Dermis blood vessel endothelial cell (primary cell): Measurements from ENCODE around the gene ENOPH1. TPM values are rescaled to one million over a fixed set of nuclear protein-coding genes. Genes with fewer than 3 reads are reported as not detected.
A peak's percentile ranks its signal among the peaks of the same experiment; 100 is the strongest.
"Not testable (repeated sequence)": the region's sequence is repeated elsewhere in the genome, so short reads cannot be mapped to it uniquely, and the experiment has no call there.

Experiments
- DNase-seq: peaks from one replicate; pipeline ENCODE4 v3.0.0; 2010
- total RNA-seq: library from RNA; depleted of rRNA; stranded (reverse); fragments of >200 nt; gene quantifications from 2 replicates; pipeline ENCODE4 v1.2.3, GENCODE V29; 2014

ENOPH1 gene
- total RNA-seq, result 43.6 and 56.7 TPM in 2 replicates

DNA sequence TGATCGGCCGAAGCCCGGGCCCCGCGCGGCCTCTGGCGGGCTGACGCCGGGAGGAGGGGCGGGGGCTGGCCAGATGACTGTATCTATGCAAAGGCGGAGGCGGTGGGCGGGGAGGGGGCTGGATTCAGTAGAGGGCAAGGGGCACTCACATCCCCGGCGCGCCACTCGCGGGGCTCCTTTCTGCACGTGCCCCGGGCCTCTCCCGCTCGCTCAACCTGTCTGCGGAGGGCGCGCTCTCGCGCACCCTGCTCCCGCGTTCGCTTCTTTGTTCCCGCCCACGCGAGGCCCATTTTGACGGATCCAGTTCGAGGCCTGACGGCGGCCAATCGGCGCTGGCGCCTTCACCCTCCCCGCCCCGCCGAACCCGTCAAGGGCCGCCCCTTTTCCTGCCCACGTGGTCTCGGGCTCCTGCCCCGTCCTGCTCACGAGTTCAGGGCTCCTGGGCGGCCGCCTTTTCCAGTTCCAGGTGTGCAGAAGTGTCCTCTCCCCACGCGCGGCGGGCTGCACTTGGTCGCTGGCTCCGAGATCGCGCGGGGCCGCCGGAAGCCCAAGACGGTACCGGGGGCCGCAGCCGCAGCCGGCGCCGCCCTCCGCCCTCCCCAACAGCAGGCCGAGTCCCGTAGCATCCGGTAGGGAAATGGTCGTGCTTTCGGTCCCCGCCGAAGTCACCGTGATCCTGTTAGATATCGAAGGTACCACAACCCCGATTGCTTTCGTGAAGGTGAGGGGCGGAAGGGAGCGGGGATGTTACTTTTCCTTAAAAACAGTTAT, at the start of gene ENOPH1, which contains the start of gene HNRNPDL:
TSS of gene ENOPH1 (plus strand) at position 398 of the 771 bp plus-strand sequence. CDS start at position 638, 240 bp downstream.
TSS of gene HNRNPDL (minus strand) at position 270 of the 771 bp plus-strand sequence. CDS start 772 bp downstream, outside the sequence.
- peak; percentile 97 for DNase-seq

DNA sequence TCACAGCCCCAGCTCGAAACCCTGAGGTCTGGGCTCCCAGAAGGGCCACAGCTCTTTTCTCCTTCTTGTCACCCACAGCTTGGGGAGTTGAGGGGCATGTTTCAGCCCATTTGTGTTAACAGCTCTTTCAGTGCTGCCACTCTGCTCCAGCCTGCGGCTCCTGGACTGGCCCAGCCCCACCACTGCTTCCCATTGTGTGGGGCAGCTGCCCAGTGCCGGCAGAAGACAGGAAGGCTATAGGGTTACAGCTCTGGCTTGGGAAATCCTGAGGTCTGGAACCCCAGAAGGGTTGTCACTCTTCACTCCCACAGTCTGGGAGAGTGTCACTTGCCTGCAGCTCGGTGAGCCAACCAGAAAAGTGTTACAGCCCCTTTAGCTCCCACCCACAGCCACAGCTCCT, 49.6 kb upstream of the ENOPH1 start:
- DNase-seq, result no peak

DNA sequence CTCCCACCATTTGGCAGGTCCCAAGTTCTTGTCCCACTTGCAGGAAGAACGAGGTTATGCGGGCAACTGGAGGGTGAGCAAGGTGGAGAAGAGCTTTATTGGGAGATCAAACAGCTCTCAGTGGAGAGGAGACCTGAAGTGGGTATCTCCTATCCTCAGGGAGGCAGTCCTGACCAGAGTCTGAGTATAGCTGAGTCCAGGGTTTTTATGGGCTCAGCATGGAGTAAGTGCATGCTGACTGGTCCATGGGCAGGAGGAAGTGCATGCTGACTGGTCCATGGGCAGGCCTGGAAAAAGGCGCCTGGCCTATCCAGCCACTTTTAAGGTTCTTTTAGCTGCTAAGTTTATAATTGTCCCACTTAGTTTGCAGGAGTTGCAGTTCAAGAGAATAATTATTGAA, 49.2 kb upstream of the ENOPH1 start:
- no peak for DNase-seq

DNA sequence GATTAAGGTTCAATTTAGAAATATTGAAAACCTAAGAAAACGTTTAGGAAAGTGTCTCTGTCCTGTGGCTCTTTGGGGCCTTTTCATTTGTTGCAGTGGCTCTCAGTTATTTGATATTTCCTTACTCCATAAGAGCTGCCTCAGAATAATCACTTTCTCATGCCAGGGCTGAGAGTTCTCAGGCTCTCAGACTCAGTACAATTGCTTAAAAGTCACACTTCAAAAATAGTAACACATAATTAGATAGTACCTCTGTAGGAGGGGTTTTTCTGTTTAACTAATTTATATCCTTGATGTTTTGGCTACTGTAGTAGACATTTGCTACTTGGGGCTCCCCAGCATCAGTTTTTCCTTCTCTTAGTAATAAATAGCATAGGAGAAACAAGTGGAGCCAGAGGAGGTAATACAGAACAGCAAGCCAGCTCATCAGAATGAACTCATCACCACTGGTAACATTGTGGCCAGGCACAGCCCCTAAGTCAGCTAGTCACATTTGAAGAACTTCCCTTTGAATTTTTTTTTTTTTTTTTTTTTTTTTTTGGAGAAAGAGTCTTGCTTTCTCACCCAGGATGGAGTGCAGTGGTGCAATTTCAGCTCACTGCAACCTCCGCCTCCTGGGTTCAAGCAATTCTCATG, 48.6 kb upstream of the ENOPH1 start:
- DNase-seq, result no peak

DNA sequence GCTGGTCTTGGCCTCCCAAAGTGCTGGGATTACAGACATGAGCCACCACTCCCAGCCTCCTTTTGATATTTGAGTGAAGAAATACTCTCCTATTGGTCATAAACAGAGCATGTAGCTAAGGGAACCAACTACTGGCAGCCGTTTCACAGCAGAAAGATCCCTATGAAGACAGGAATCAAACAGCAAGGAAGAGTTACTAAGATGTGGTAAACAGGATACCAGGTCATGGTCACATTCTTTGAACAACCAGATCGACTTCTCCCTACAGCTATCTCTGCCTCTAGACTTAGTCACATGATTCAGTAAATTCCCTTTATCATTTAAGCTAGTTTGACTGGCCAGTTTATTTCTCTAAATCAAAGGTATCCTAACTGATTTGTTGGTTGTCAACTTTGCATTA, 47.6 kb upstream of the ENOPH1 start:
- DNase-seq, result no peak

DNA sequence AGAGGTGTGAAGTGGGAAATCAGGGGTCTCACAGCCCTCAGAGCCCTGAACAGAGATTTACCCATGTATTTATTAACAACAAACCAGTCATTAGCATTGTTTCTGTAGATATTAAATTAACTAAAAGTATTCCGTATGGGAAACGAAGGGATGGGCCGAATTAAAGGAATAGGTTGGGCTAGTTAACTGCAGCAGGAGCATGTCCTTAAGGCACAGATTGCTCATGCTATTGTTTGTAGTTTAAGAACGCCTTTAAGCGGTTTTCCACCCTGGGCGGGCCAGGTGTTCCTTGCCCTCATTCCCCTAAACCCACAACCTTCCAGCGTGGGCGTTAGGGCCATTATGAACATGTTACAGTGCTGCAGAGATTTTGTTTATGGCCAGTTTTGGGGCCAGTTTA, 44.1 kb upstream of the ENOPH1 start:
- DNase-seq, result not testable (repeated sequence)

DNA sequence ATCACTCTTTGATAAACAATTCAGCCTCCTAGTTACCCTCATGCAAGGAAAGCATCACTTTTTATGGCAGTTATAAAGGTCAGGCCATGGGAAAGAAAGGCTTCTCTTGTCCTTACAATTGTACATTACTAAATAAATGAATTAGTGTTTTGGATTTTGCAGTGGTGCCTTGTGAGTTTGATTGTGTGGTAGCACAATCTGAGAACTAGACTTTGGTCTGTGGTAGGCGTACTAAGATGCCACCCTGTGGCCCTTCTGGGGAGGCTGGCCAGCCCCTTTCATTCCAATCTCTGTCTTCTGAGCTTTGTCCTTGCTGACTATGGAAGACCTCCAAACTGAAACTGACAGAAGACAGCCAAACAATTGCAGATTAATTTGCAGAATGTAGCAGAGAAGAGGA, 42.0 kb upstream of the ENOPH1 start:
- no peak for DNase-seq

DNA sequence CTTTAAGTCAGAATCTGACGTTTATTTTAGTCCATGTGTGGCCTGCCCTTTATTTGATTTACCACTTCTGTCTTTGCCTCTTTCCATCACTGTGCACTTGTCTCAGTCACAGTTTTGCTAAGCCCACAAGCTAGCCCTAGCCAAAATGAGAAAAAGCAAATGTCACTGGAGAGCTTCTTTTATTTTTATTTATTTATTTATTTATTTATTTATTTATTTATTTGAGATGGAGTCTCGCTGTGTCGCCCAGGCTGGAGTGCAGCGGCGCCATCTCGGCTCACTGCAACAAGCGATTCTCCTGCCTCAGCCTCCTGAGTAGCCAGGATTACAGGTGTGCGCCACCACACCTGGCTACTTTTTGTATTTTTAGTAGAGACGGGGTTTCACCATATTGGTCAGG, 40.3 kb upstream of the ENOPH1 start:
- not testable (repeated sequence) for DNase-seq

DNA sequence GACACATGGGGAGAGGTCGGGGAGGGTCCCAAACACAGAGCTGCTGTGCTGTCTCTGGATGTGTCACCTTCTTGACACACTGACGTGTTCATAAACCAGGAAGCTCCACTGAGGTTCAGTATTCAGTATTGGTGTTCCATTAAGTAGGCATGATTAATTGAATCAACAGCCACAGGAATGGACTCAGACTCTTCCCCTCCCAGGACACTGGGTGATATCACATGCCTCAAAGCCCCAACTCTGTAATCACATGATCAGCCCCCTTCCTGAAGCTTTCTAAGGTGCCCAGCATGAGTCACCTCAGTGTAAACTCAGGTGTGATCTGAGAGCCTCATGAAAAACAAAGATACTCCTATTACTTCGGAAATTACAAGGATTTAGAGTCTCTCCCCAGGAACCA, 35.5 kb upstream of the ENOPH1 start:
- DNase-seq, result no peak

DNA sequence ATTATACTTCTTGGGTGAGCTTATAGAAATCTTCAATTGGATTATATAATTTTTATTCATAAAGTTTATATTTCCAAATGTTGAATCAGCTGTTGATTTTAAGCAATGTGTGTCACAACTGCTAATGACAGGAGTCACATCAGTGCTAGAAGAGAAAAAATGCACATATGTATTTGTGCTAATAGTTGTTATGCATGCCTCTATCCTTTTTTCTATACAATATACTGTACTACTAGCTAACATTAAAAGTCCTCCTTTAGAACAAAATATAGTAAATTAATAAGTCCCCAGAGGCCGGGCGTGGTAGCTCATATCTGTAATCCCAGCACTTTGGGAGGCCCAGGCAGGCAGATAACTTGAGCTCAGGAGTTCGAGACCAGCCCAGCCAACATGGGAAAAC, 32.9 kb upstream of the ENOPH1 start:
- DNase-seq, result no peak

DNA sequence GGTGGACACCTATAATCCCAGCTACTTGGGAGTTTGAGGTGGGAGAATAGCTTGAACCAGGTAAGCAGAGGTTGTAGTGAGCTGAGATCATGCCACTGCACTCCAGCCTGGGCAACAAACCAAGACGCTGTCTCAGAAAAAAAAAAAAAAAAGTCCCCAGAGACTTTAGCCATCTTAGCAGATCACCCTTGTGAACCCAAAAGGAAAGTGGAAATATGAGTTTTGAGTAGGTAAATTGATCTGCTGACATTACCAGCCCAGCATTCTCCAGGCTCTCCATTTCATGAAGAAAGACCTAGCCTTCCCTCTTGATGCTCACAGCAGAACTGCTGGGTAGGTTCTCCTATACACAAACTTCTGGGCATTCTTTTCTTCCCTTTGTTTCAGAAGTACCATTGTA, 32.1 kb upstream of the ENOPH1 start:
- DNase-seq, result no peak

DNA sequence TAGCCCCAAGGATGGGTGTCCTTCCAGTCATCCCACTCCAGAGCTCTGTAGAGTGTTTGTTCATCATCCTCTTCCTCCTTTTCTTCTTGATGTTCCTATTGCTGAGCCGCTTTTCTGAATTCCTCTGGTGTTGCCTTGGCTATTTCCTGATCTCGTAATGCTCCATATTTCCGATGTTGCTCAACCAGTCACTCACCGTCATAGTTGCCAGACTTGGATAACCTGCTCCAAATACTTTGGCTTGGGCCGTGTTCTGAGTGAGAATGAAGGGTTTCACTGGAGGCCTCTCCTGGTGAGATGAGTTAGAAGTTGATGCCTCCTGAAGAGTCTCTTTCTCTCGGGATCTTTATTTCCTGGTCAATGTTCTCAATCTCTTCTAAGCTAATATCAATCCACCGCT, 28.8 kb upstream of the ENOPH1 start:
- no peak for DNase-seq

DNA sequence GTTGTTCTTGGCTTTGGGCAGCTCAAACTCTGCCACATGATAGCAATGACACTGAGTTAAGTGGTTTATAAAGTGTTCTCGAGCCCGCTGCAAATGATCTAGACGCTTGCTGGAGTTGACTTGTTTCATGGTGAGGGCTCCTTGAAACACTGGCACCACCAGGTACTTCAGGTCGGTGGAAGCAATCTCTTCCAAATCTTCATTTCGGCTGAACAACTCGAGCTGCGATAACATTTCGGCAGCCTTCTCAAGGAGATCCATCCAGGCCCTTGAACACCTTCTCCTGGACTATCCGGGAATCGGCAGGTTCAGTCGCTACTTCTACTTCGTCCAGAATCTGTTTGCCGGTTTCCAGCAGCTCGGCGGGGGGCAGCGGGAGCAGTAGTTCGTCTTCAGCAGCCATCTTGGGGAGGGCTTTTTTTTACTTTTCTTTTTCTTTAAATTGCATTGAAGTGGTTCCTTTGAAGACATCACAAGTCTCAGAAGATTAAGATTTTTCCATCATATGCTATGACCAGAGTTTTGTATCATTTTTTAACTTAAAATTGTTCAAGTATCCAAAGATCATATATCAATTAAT, 28.1 kb upstream of the ENOPH1 start:
- no peak for DNase-seq

DNA sequence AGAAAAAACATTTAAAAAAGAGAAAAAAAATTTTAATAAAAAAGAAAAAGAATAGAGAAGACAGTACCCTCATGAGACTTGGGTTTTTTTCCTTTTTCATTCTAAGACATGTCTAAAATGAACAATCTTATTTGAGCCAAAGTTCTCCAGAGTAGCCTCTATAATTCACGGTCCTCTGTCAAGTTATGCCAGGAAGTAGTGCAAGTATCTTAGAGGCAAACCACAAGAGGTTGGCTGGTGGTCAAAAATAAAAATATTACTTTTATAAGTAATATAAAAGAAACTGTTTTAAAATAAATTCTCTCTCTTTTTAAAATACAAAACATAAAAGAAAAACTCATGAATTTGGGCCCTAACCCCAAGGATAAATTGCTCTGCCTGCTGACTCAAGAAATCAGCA, 26.7 kb upstream of the ENOPH1 start:
- no peak for DNase-seq

DNA sequence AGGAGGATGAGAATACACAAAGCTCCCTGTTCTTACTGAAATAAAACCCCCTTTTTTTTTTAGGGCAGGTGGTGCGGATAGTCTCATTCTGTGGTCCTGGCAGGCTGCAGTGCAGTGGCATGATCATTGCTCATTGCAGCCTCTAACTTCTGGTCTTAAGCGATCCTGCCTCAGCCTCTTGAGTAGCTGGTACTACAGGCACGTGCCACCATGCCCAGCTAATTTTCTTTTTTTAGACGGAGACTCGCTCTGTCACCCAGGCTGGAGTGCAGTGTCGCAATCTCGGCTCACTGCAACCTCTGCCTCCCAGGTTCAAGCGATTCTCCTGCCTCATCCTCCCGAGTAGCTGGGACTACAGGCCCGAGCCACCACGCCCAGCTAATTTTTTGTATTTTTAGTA, 15.3 kb upstream of the ENOPH1 start:
- not testable (repeated sequence) for DNase-seq

DNA sequence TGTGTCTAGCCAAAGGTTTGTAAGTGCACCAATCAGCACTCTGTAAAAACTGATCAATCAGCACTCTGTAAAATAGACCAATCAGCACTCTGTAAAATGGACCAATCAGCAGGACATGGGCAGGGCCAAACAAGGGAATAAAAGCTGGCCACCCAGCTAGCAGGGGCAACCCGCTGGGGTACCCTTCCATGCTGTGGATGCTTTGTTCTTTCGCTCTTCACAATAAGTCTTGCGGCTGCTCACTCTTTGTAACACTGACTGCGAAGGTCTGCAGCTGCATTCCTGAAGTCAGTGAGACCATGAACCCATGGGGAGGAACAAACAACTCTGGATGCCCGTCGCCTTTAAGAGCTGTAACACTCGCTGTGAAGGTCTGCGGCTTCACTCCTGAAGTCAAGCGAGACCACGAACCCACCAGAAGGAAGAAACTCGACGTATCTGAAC, 14.4 kb upstream of the ENOPH1 start:
- no peak for DNase-seq

DNA sequence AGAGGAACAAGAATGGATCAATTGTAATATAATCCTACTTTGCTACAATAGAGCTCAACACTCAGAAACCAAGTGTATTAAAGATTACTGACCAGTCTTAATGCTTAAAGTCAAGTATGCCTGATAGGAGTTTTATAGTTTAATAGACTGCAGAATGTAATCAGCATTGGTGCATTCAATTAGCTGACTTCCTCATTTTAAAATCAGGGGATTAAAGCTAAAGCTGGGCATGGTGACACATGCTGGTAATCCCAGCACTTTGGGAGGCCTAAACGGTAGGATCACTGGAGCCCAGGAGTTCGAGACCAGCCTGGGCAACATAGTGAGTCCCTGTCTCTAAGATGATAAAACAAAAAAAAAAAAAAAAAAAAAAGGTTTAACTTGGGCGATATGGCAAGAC, 10.9 kb upstream of the ENOPH1 start:
- no peak for DNase-seq

DNA sequence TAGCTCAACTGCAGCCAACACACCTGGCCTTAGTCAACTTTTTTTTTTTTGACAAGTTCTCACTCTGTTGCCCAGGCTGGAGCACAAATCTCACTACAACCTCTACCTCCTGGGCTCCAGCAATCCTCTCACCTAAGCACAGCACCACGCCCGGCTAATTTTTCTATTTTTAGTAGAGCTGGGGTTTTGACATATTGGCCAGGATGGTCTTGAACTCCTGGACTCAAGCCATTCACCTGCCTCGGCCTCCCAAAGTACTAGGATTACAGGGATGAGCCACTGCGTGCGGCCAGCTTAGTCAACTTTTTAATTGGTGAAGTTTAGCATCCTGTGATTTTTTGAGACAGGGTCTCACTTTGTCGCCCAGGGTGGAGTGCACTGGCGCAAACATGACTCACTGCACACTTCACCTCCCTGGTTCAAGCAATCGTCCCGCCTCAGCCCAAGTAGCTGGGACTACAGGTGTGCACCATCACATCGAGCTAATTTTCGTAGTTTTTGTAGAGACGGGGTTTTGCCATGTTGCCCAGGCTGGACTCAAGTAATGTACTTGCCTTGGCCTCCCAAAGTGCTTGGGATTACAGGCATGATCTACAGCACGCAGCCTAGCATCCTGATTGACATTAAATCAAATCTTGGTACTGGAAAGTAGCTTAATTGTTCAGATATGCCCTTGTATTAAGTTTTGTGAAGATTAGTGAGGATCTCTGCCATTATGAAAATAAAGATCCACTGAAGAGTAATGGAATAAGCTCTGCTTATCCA, 8.4 kb upstream of the ENOPH1 start:
- no peak for DNase-seq

DNA sequence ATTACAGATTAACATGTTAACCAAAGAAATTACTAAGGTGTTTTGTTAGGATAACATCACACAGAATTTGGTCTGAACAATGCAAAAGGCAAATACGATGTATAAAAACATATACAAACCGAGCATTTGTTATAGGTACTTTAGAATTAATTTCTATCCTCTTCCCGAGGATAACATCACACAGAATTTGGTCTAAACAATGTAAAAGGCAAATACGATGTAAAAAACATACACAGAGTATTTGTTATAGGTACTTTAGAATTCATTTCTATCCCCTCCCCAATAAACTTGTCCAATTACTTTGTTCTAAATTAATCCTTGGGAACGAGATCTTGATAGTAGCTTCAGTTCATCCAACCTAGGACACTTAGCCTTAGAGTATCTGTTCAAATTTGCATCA, 7.8 kb upstream of the ENOPH1 start:
- no peak for DNase-seq

DNA sequence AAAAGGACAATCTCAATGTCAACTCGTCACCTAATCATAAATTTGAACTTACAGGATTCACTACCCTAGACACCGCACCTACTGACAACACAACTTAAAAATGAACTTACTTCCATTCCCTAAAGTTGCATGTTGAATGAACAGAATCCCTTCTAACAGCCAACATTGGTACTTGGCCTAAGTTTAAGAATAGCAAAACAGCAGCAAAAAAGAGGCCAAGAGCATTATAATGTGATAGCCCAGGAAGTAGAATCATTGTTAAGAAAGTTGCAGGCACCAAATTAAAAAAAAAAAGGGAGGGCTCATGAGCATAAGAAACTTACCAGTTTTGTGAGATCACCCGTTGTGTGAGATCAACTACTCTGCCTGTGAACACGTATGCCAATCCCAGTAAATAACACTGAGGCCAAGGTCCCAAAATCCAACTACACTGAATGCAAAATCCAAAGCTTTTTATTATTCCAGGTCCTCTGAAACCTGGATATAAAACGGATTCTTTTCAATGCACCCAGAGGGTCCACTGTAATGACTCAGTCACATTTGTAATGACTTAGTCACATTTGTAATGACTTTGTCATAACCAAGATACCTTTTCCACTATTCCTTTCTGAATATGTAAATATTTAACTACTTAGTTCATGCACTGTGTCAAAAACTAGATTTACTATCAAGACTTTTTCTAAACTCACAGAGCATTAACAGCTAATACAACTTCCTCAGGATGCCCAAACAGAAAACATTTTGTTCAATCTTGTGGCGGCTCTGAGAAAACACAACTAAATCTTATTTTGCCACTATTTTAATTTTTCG, 6.9 kb upstream of the ENOPH1 start:
- DNase-seq, result no peak

DNA sequence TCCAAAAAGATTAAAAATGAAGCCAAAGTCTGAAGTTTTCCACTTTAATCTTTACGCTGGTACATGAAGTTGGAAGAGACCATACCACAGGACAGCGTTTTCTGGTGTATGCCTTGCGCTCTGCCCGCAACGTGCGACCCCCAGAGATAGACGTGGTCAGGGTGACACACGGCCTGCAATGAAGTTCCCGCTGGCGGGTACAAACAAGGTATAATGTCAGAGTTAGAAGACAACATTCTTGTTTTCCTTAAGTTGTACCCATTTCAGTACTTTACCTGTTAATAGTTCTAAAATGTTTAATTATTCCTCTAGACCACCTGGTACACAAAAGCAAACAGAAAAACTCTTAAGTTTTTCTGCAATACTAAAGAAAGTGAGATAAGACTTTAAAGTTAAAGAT, 4.9 kb upstream of the ENOPH1 start:
- no peak for DNase-seq

DNA sequence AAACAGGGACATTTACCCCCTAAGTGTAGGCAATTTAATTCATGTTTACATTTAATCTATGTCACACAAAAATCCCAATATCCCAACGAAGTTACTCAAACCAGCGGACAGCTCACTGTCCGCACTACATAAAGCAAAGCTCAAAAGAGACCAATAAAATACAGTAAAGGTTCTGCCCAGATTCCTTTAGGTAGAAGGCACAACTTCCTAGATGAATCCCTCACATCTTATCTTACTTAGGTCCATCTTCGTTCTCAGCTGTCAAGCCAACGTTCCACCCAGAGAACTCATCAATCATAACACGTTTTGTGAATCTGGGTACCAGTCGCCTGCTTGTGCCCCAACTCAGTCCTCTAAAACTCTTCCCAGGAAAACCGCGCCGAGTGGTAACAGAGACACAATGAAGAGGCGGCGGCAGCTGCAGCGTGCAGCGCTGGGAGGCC, 1.8 kb upstream of the ENOPH1 start:
- peak; percentile 12 for DNase-seq
